Tibial artery (tissue), 4 donors: ENCODE measurements around the gene TPR.

ENCODE experiments used
- DNase-seq, 2 donors: peaks; one replicate each; pipeline ENCODE4 v3.0.0-alpha.2; 2019
- H3K27ac ChIP-seq, 2 donors: fragments of 200-600 bp; sonication (generic) in 1 of 2; 1 replicate in 1 of 2; 2 replicates in 1 of 2; pipeline ENCODE4 v1.5.1; 2018 to 2019; ENCODE audit warnings: mild to moderate bottlenecking in 1 of 2
- H3K27me3 ChIP-seq, 2 donors: fragments of 200-600 bp; sonication (generic) in 1 of 2; one replicate each; pipeline versions ENCODE4 v1.5.1 to v1.6.0; 2016 to 2019
- H3K36me3 ChIP-seq, 3 donors: fragments of 200-600 bp; sonication (generic) in 2 of 3; one replicate each; pipeline ENCODE4 v1.5.1; 2016 to 2019; ENCODE audit warnings: mild to moderate bottlenecking in 2 of 3
- H3K4me1 ChIP-seq, 4 donors: fragments of 200-600 bp; sonication (generic) in 2 of 4; 1 replicate in 3 of 4; 2 replicates in 1 of 4; pipeline ENCODE4 v1.5.1; 2016 to 2019
- H3K4me3 ChIP-seq, 2 donors: fragments of 200-600 bp; sonication (generic) in 1 of 2; 1 replicate in 1 of 2; 2 replicates in 1 of 2; pipeline ENCODE4 v1.5.1; 2018 to 2019; ENCODE audit warnings: mild to moderate bottlenecking in 2 of 2
- H3K9me3 ChIP-seq, 3 donors: fragments of 200-600 bp; sonication (generic) in 1 of 3; one replicate each; pipeline ENCODE4 v1.5.1; 2016 to 2019
- intact Hi-C: fragments of 100-400 bp; cut with DNase I; formaldehyde crosslinking; loops from one replicate; pipeline ENCODE4 v1.15.0; 2023; ENCODE audit warnings: low total_unique reads
- TF ChIP-seq, protein P1 (sequence below), 2 experiments: fragments of 200-600 bp in 1 of 2; fragments of 450-650 bp in 1 of 2; IDR thresholded peaks; one replicate each; pipeline ENCODE4 v1.5.1; 2017 to 2019; ENCODE audit warnings: antibody characterized with exemption in 2 of 2, mild to moderate bottlenecking in 1 of 2, moderate library complexity in 1 of 2

Gene TPR

GRCh38 chr1:186292875-186293274 lies 82.2 kb downstream of the TPR start:
- Histone ChIP-seq H3K9me3 (no peaks in the 10 kb centered on the region), H3K4me3 (no peak overlapping the region), H3K27me3 (peaks cover 0 to 5% of the 10 kb centered on the region in 2 donors), H3K36me3 (no peaks in the 10 kb centered on the region), H3K27ac (no peak overlapping the region), H3K4me1 (no peaks in the 10 kb centered on the region)
- intact Hi-C loops, result no loop called here
- TF ChIP-seq, protein P1, sequence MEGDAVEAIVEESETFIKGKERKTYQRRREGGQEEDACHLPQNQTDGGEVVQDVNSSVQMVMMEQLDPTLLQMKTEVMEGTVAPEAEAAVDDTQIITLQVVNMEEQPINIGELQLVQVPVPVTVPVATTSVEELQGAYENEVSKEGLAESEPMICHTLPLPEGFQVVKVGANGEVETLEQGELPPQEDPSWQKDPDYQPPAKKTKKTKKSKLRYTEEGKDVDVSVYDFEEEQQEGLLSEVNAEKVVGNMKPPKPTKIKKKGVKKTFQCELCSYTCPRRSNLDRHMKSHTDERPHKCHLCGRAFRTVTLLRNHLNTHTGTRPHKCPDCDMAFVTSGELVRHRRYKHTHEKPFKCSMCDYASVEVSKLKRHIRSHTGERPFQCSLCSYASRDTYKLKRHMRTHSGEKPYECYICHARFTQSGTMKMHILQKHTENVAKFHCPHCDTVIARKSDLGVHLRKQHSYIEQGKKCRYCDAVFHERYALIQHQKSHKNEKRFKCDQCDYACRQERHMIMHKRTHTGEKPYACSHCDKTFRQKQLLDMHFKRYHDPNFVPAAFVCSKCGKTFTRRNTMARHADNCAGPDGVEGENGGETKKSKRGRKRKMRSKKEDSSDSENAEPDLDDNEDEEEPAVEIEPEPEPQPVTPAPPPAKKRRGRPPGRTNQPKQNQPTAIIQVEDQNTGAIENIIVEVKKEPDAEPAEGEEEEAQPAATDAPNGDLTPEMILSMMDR (IDR thresholded peaks at IDR 0.05), result no peak
- DNase-seq, result no peak

DNA sequence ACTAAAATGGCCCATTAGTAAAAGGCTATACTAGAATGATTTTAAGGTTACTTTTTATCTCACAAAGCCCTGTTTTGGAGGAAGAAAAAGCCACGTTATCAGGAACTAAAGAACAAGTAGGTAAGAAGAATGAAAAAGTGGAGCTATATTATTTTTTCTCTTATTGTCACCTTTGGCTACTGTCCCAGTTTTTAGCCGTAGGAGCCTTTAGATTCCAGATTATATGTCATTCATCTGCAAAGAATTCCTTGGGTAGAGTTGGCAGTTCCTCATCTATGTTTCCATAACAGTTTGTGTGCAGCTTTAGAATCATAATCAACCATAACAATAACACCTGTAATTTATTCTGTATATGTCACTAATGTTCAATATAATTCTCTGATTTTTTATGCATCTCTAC lies 83.8 kb downstream of the TPR start:
- DNase-seq, result no peak
- no peak overlapping the region for H3K4me3 ChIP-seq
- intact Hi-C loops, result no loop called here
- no peak overlapping the region for H3K27ac ChIP-seq
- H3K9me3 ChIP-seq, result no peaks in the 10 kb centered on the region
- H3K4me1 ChIP-seq, result no peaks in the 10 kb centered on the region
- no peaks in the 10 kb centered on the region for H3K36me3 ChIP-seq
- peaks cover 0 to 5% of the 10 kb centered on the region in 2 donors for H3K27me3 ChIP-seq
- TF ChIP-seq, protein P1 (IDR thresholded peaks at IDR 0.05), result no peak

DNA sequence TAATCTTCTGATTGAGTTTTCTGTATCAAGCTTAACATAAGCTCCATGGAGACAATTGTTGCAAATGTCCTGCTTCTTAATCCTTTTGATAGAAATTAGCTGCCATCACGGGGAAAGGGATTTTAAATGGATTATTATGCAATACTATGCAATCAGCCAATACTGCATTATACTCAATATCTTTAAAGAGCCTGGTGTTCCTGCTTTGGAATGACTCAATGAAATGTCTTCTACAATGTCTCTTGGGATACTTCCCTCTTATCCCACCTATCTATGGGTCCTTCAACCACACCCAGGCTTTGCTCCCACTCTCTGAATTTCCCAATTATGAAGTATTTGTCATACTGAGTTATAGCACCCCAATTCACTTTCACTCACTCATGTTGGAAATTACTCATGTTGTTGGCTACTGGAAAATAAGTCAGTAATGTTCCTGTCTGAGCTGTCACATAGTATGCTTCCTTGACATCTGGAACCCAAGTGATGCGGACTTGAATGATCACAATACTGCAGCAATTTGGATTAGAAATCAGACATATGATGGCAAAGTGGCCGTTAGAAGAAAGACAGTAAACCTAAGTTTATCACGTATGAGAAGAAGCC lies 85.0 kb downstream of the TPR start:
- TF ChIP-seq, protein P1 (IDR thresholded peaks at IDR 0.05), result no peak

DNA sequence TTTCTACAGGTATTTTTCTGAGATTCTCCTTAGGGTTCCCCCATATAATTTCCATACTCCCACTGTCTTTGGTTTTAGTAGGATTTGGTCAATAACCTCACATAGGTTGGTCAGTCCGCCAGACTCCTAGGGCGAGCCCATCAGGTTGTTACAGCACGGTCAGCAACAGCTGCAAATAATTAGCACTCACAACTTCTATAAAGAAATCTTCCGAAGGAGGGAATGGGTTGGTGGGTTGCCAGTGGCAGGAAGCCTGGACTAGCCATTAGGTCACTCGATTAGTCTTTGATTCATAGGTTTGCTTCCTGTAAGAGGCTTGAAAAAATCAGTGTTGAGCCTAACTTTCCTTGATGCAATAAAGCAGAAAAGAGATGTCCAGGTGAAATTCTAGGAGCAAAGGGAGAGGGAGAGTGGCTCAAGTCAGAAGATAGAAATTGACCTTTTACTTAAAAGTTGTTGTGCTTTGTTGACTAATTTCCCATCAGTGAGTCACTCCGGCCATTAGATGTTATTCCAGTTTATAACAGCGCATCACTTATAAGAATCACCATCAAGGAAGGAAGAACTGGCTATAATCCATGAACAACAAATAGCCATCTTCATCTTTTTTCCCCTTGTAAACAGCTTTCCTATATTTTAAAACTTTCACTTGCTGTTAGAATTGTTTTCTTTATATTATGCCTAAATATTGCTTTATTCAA lies 88.3 kb downstream of the TPR start:
- Histone ChIP-seq H3K36me3 (no peaks in the 10 kb centered on the region), H3K27me3 (peaks cover 0 to 5% of the 10 kb centered on the region in 2 donors), H3K4me1 (no peaks in the 10 kb centered on the region), H3K27ac (no peak overlapping the region), H3K9me3 (no peaks in the 10 kb centered on the region), H3K4me3 (no peak overlapping the region)
- no peak for DNase-seq
- intact Hi-C loops, result no loop called here
- TF ChIP-seq, protein P1 (IDR thresholded peaks at IDR 0.05), result no peak

More for the DNA sequence above, 85.0 kb downstream of the TPR start:
- DNase-seq, result no peak
- no peaks in the 10 kb centered on the region for H3K4me1 ChIP-seq
- peaks cover 0 to 5% of the 10 kb centered on the region in 2 donors for H3K27me3 ChIP-seq
- no peaks in the 10 kb centered on the region for H3K36me3 ChIP-seq
- intact Hi-C loops, result no loop called here
- H3K27ac ChIP-seq, result no peak overlapping the region
- H3K9me3 ChIP-seq, result no peaks in the 10 kb centered on the region
- no peak overlapping the region for H3K4me3 ChIP-seq

GRCh38 chr1:186283374-186283773 lies 91.7 kb downstream of the TPR start:
- Histone ChIP-seq H3K27me3 (no peaks in the 10 kb centered on the region), H3K4me1 (no peaks in the 10 kb centered on the region), H3K4me3 (no peak overlapping the region), H3K27ac (no peak overlapping the region), H3K36me3 (no peaks in the 10 kb centered on the region), H3K9me3 (no peaks in the 10 kb centered on the region)
- TF ChIP-seq, protein P1 (IDR thresholded peaks at IDR 0.05), result no peak
- intact Hi-C loops, result no loop called here
- no peak for DNase-seq
